Gastrocnemius medialis (tissue), 4 donors: Measurements from ENCODE around the gene ARL15. TPM values are rescaled to one million over a fixed set of nuclear protein-coding genes. Genes with fewer than 3 reads are reported as not detected.

Experiments
- ATAC-seq, 2 donors: fragments of 150-250 bp; one replicate each; pipeline ENCODE4 v1.9.1; 2016
- DNase-seq, 2 donors: peaks; one replicate each; pipeline ENCODE4 v3.0.0-alpha.2; 2019
- H3K27ac ChIP-seq, 4 donors: fragments of 200-600 bp; sonication (generic); 1 replicate in 1 of 4; 2 replicates in 3 of 4; pipeline ENCODE4 v1.5.1; 2016 to 2018; ENCODE audit warnings: mild to moderate bottlenecking in 2 of 4, moderate library complexity in 1 of 4
- H3K27me3 ChIP-seq, 3 donors: fragments of 200-600 bp; sonication (generic) in 2 of 3; 1 replicate in 1 of 3; 2 replicates in 2 of 3; pipeline versions ENCODE4 v1.5.1 to v1.6.0; 2016 to 2019; ENCODE audit warnings: mild to moderate bottlenecking in 1 of 3, moderate library complexity in 1 of 3
- H3K36me3 ChIP-seq, 2 donors: fragments of 200-600 bp; sonication (generic) in 1 of 2; one replicate each; pipeline ENCODE4 v1.5.1; 2017 to 2018
- H3K4me1 ChIP-seq, 2 donors: fragments of 200-600 bp; sonication (generic) in 1 of 2; one replicate each; pipeline ENCODE4 v1.5.1; 2016 to 2017; ENCODE audit warnings: mild to moderate bottlenecking in 2 of 2
- H3K4me3 ChIP-seq, 4 donors: fragments of 200-600 bp; sonication (generic) in 3 of 4; 1 replicate in 1 of 4; 2 replicates in 3 of 4; pipeline ENCODE4 v1.5.1; 2016 to 2019; ENCODE audit warnings: mild to moderate bottlenecking in 2 of 4
- H3K9me3 ChIP-seq, 3 donors: fragments of 200-600 bp; sonication (generic) in 2 of 3; 1 replicate in 1 of 3; 2 replicates in 2 of 3; pipeline ENCODE4 v1.5.1; 2016 to 2019
- CTCF ChIP-seq, 5 experiments: fragments of 450-650 bp in 3 of 5; fragments of 200-600 bp in 2 of 5; sonication (generic) in 2 of 5; IDR thresholded peaks in 4 of 5; conservative IDR thresholded peaks in 1 of 5; 1 replicate in 4 of 5; 2 replicates in 1 of 5; pipeline ENCODE4 v1.5.1; 2016 to 2019; ENCODE audit warnings: antibody characterized with exemption in 5 of 5, mild to moderate bottlenecking in 3 of 5, moderate library complexity in 3 of 5
- POLR2A ChIP-seq, 2 donors: fragments of 450-650 bp; IDR thresholded peaks; one replicate each; pipeline ENCODE4 v1.6.1; 2017; ENCODE audit warnings: antibody characterized with exemption in 2 of 2, mild to moderate bottlenecking in 2 of 2, moderate library complexity in 2 of 2
- in situ Hi-C, 4 donors: fragments of 200-750 bp; cut with MboI; loops; one replicate each; pipeline versions ENCODE4 v1.15.0 to v1.8.0; 2017; ENCODE audit warnings: low sequenced_read_pairs in 4 of 4
- intact Hi-C: fragments of 100-400 bp; cut with DNase I; formaldehyde crosslinking; loops from one replicate; pipeline ENCODE4 v1.15.1; 2023; ENCODE audit warnings: low total_unique reads
- total RNA-seq, 4 donors: library from RNA; depleted of rRNA; stranded (reverse); fragments of >200 nt; gene quantifications; one replicate each; pipeline versions ENCODE4 v1.1.0 to v1.2.3, GENCODE V29; 2016

ARL15 gene
- total RNA-seq, 4 donors from 2014 or later: 1.7 to 5.5 (median 3.2) TPM

DNA sequence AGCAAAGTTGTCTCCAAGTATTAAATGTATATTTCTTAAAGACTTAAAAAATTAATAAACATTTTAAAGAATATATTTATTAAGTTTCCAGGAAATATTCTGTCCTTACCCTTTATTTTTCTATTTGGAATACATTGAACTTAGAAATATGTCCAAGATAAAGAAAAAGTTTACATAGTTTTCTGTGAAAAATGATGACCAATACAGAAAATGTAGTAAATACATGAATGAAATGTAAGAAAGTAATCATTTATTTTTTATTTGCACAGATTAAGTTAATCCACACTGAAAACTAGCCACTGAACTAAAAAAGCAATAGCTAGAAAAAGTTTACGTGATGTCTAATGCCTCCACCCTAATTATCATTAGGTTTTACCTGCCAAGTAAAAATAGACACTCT, 273.2 kb downstream of the ARL15 start:
- H3K4me1 ChIP-seq: no peaks in the 10 kb centered on the region
- no peaks in the 10 kb centered on the region for H3K36me3 ChIP-seq
- no peak overlapping the region for H3K4me3 ChIP-seq
- TF ChIP-seq CTCF (IDR thresholded peaks at IDR 0.05 in 4 of 5, conservative IDR thresholded peaks at IDR 0.05 in 1 of 5): no peak
- TF ChIP-seq POLR2A (IDR thresholded peaks at IDR 0.05): no peak
- H3K27me3 ChIP-seq: no peaks in the 10 kb centered on the region
- ATAC-seq: no peak
- in situ Hi-C loops: no loop called here
- no peak overlapping the region for H3K27ac ChIP-seq
- no peaks in the 10 kb centered on the region for H3K9me3 ChIP-seq
- intact Hi-C loops: no loop called here
- no peak for DNase-seq

DNA sequence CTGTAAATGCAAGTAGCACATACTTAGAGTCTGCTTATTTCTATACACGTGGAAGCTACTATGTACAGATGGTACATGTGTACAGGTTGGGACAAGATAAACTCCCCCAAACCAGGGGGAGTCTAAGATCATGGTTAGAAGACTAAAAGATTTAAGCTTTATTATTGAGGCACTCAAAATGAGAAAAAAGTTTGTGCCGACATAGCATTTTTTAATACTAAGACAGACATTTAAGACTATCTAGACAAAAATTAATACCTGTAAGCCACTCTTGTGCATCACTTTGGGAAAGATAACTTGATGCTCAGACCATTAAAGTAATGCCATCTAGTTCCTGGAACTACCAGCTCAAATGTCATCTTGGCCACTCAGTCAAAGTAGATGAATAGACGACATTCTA, 279.4 kb downstream of the ARL15 start:
- Histone ChIP-seq H3K27me3 (no peaks in the 10 kb centered on the region), H3K27ac (no peak overlapping the region), H3K4me3 (no peak overlapping the region), H3K9me3 (no peaks in the 10 kb centered on the region), H3K4me1 (no peaks in the 10 kb centered on the region), H3K36me3 (no peaks in the 10 kb centered on the region)
- in situ Hi-C loops (no loop called here), intact Hi-C loops (no loop called here)
- DNase-seq (no peak), ATAC-seq (no peak)
- TF ChIP-seq CTCF (IDR thresholded peaks at IDR 0.05 in 4 of 5, conservative IDR thresholded peaks at IDR 0.05 in 1 of 5) (no peak), POLR2A (IDR thresholded peaks at IDR 0.05) (no peak)

- Histone ChIP-seq H3K4me3 (no peak overlapping the region), H3K36me3 (no peaks in the 10 kb centered on the region), H3K27me3 (no peaks in the 10 kb centered on the region), H3K4me1 (no peaks in the 10 kb centered on the region), H3K9me3 (no peaks in the 10 kb centered on the region), H3K27ac (no peak overlapping the region)
- DNase-seq (no peak), ATAC-seq (no peak)
- TF ChIP-seq CTCF (IDR thresholded peaks at IDR 0.05 in 4 of 5, conservative IDR thresholded peaks at IDR 0.05 in 1 of 5) (no peak), POLR2A (IDR thresholded peaks at IDR 0.05) (no peak)
- in situ Hi-C loops (no loop called here), intact Hi-C loops (no loop called here)
These were observed 285.9 kb downstream of the ARL15 start for GRCh38 chr5:54024466-54024865.

DNA sequence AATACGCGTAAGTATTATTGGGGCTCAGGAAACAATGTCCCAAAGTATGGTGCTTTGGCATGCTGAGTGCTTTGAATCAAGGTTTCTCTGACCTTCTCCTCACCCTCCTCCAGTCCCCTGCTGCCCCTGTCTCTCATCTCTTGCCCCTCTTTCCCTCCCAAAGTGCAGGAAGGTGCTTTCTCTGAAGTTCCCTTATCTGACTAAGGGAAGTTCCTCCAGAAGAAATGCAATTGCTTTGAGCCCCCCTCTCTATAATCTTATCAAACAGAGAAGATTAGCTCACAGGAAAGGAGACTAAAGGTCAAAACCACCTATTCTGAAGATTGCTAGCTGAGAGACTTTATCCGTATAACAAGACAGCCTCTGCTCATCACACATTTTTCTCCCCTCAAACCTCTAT, 288.1 kb downstream of the ARL15 start:
- Histone ChIP-seq H3K27ac (no peak overlapping the region), H3K36me3 (no peaks in the 10 kb centered on the region), H3K4me1 (no peaks in the 10 kb centered on the region), H3K4me3 (no peak overlapping the region), H3K9me3 (no peaks in the 10 kb centered on the region), H3K27me3 (no peaks in the 10 kb centered on the region)
- ATAC-seq: no peak
- intact Hi-C loops (no loop called here), in situ Hi-C loops (no loop called here)
- TF ChIP-seq CTCF (IDR thresholded peaks at IDR 0.05 in 4 of 5, conservative IDR thresholded peaks at IDR 0.05 in 1 of 5) (no peak), POLR2A (IDR thresholded peaks at IDR 0.05) (no peak)
- DNase-seq: no peak

DNA sequence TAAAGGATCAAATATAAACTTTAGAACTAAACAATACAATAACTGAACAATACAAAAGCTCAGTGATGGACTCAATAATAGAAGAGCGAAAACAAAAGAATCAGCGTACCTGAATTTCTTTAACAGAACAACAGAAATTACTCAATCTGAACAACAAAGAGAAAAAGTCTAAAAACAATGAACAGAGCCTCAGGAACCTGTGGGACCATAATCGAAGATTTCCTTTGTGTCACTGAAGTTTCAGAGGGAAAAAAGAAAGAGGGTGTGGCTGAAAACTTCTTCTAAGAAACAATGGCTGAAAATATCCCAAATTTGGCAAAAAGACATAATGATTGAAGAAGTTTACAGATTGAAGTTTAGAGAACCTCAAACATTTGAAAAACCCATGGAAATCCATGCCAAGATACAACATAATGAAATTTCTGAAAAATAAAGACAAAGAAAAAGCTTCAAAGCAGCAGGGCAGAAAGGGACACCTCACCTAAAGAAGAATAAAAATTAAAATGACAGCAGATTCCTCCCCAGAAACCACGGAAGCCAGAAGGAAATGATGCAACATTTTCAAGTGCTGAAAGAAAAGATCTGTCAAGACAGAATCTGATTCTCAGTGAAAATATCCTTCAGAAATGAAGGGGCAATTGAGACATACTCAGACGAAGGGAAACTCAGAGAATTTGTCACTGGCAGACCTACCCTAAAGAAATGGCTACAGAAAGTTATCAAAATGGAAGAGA, 288.8 kb downstream of the ARL15 start:
- Histone ChIP-seq H3K36me3 (no peaks in the 10 kb centered on the region), H3K4me3 (no peak overlapping the region), H3K27ac (no peak overlapping the region), H3K9me3 (no peaks in the 10 kb centered on the region), H3K4me1 (no peaks in the 10 kb centered on the region), H3K27me3 (no peaks in the 10 kb centered on the region)
- no peak for DNase-seq
- ATAC-seq: no peak
- TF ChIP-seq POLR2A (IDR thresholded peaks at IDR 0.05) (no peak), CTCF (IDR thresholded peaks at IDR 0.05 in 4 of 5, conservative IDR thresholded peaks at IDR 0.05 in 1 of 5) (no peak)
- intact Hi-C loops: no loop called here
- in situ Hi-C loops: no loop called here
